GM21723 (cell line): ENCODE measurements around the gene POU2F3.

ENCODE experiments used
- ATAC-seq: cut with Tn5 transposase; IDR thresholded peaks from one replicate; pipeline ENCODE4 v1.9.1; 2021; ENCODE audit warnings: mild to moderate bottlenecking, moderate library complexity; ENCODE audit not compliant: unreplicated experiment

The POU2F3 gene

GRCh38 chr11:120336641-120337354 is 96.9 kb downstream of the POU2F3 start:
- ATAC-seq = peak; percentile 36

GRCh38 chr11:120337355-120338106 is 97.6 kb downstream of the POU2F3 start:
- no peak for ATAC-seq

- ATAC-seq = no peak
Measured at GRCh38 chr11:120338107-120338933, 98.4 kb downstream of the POU2F3 start.

GRCh38 chr11:120339394-120339890 is 99.5 kb downstream of the POU2F3 start:
- ATAC-seq = no peak

GRCh38 chr11:120340529-120340928 is 100.6 kb downstream of the POU2F3 start:
- no peak for ATAC-seq

- ATAC-seq = no peak
Measured at GRCh38 chr11:120342226-120342625, 102.3 kb downstream of the POU2F3 start.

GRCh38 chr11:120342678-120343077 is 102.7 kb downstream of the POU2F3 start:
- no peak for ATAC-seq

GRCh38 chr11:120343429-120343828 is 103.5 kb downstream of the POU2F3 start:
- ATAC-seq = peak; percentile 67

GRCh38 chr11:120344302-120345004 is 104.5 kb downstream of the POU2F3 start:
- peak; percentile 85 for ATAC-seq

- ATAC-seq = no peak
Measured at GRCh38 chr11:120346233-120346632, 106.3 kb downstream of the POU2F3 start.

- no peak for ATAC-seq
Measured at GRCh38 chr11:120350637-120351036, 110.7 kb downstream of the POU2F3 start.

GRCh38 chr11:120352405-120352804 is 112.5 kb downstream of the POU2F3 start:
- no peak for ATAC-seq

- ATAC-seq = no peak
Measured at GRCh38 chr11:120354068-120354467, 114.1 kb downstream of the POU2F3 start.

GRCh38 chr11:120354779-120355178 is 114.8 kb downstream of the POU2F3 start:
- no peak for ATAC-seq

- no peak for ATAC-seq
Measured at GRCh38 chr11:120357620-120358019, 117.7 kb downstream of the POU2F3 start.

GRCh38 chr11:120358729-120359128 is 118.8 kb downstream of the POU2F3 start:
- no peak for ATAC-seq

- no peak for ATAC-seq
Measured at GRCh38 chr11:120363436-120363835, 123.5 kb downstream of the POU2F3 start.

GRCh38 chr11:120365512-120365911 is 125.6 kb downstream of the POU2F3 start:
- no peak for ATAC-seq
